ENCODE measurements around the gene KDM5A. TPM values are rescaled to one million over a fixed set of nuclear protein-coding genes. Genes with fewer than 3 reads are reported as not detected.
"Not testable (repeated sequence)": the region's sequence is repeated elsewhere in the genome, so short reads cannot be mapped to it uniquely, and the experiment has no call there.

Gene KDM5A
- total RNA-seq, 4 donors from 2014 or later, result 52.1 to 72.3 (median 66.2) TPM

DNA sequence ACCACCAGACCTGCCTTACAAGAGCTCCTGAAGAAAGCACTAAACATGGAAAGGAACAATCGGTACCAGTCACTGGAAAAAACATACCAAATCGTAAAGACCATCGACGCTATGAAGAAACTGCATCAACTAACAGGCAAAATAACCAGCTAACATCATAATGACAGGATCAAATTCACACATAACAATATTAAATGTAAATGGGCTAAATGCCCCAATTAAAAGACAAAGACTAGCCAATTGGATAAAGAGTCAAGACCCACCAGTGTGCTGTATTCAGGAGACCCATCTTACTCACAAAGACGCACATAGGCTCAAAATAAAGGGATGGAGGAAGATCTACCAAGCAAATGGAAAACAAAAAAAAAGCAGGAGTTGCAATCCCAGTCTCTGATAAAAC is 89.6 kb downstream of the KDM5A start:
- DNase-seq; H3K27ac ChIP-seq; H3K27me3 ChIP-seq; H3K9me3 ChIP-seq; H3K4me1 ChIP-seq; intact Hi-C loops (cut with DNase I); H3K4me3 ChIP-seq (replicated peaks in 1 of 3): not testable (repeated sequence)
- 86 to 98% methylated on average over 5 of the region's 5 CpGs for WGBS, 2 donors
- H3K36me3 ChIP-seq, result peaks cover 18 to 21% of the 10 kb centered on the region in 2 donors

DNA sequence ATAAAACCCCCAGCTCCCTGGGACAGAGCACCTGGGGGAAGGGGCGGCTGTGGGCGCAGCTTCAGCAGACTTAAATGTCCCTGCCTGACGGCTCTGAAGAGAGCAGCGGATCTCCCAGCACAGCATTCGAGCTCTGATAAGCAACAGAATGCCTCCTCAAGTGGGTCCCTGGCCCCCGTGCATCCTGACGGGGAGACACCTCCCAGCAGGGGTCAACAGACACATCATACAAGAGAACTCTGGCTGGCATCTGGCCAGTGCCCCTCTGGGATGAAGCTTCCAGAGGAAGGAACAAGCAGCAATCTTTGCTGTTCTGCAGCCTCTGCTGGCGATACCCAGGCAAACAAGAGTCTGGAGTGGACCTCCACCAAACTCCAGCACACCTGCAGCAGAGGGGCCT is 91.1 kb downstream of the KDM5A start:
- H3K27ac ChIP-seq; intact Hi-C loops (cut with DNase I); DNase-seq; H3K27me3 ChIP-seq; H3K4me1 ChIP-seq; H3K9me3 ChIP-seq; H3K4me3 ChIP-seq (replicated peaks in 1 of 3): not testable (repeated sequence)
- H3K36me3 ChIP-seq, result peaks cover 22 to 23% of the 10 kb centered on the region in 2 donors
- WGBS, 2 donors, result 79 to 92% methylated on average over 8 of the region's 8 CpGs

DNA sequence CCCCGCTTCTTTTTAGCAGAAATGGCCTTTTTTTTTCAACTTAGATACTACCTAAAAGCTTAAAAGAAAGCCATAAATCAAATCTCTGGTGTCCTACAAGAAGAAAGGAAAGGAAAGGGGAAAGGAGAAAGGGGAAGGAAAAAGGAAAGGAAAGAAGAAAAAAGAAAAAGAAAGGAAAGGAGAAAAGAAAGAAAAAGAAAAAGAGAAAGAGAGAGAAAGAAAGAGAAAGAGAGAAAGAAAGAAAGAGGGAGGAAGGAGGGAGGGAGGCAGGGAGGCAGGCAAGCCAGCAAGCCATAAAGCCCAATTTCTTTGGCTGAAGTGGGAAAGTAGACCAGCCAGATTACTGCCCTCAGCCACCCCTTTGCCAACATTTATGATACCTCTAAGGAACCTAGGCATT is 94.0 kb downstream of the KDM5A start:
- peaks cover 34% of the 10 kb centered on the region in 2 donors for H3K36me3 ChIP-seq
- no peak overlapping the region for H3K27ac ChIP-seq
- no peak for TF ChIP-seq POLR2A (IDR thresholded peaks at IDR 0.05)
- TF ChIP-seq, protein P1, sequence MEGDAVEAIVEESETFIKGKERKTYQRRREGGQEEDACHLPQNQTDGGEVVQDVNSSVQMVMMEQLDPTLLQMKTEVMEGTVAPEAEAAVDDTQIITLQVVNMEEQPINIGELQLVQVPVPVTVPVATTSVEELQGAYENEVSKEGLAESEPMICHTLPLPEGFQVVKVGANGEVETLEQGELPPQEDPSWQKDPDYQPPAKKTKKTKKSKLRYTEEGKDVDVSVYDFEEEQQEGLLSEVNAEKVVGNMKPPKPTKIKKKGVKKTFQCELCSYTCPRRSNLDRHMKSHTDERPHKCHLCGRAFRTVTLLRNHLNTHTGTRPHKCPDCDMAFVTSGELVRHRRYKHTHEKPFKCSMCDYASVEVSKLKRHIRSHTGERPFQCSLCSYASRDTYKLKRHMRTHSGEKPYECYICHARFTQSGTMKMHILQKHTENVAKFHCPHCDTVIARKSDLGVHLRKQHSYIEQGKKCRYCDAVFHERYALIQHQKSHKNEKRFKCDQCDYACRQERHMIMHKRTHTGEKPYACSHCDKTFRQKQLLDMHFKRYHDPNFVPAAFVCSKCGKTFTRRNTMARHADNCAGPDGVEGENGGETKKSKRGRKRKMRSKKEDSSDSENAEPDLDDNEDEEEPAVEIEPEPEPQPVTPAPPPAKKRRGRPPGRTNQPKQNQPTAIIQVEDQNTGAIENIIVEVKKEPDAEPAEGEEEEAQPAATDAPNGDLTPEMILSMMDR (IDR thresholded peaks at IDR 0.05), result no peak
- 98% methylated on average over 1 of the region's 1 CpG for WGBS, 2 donors
- intact Hi-C loops (cut with DNase I), result no loop called here
- DNase-seq, result no peak
- no peaks in the 10 kb centered on the region for H3K9me3 ChIP-seq
- H3K4me3 ChIP-seq (replicated peaks in 1 of 3), result no peak overlapping the region
- H3K4me1 ChIP-seq, result no peaks in the 10 kb centered on the region
- H3K27me3 ChIP-seq, result no peaks in the 10 kb centered on the region

DNA sequence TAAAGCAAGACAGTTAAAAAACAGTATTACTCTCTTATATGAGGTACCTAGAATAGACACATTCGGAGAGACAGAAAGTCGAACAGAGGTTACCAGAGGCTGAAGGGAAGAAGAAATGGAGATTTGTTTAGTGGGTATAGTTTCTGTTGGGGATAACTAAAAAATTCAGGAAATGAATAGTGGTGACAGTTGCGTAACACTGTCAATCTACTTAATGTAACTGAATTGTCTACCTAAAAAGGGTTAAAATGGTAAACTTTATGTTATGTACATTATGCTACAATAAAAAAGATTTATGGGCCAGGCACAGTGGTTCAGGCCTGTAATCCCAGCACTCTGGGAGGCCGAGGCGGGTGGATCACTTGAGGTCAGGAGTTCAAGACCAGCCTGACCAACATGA is 95.9 kb downstream of the KDM5A start:
- 94 to 95% methylated on average over 5 of the region's 5 CpGs for WGBS, 2 donors
- Histone ChIP-seq H3K27ac (no peak overlapping the region), H3K4me3 (replicated peaks in 1 of 3) (no peak overlapping the region), H3K9me3 (no peaks in the 10 kb centered on the region), H3K36me3 (peaks cover 34% of the 10 kb centered on the region in 2 donors), H3K27me3 (no peaks in the 10 kb centered on the region), H3K4me1 (no peaks in the 10 kb centered on the region)
- intact Hi-C loops (cut with DNase I), result no loop called here
- no peak for TF ChIP-seq POLR2A (IDR thresholded peaks at IDR 0.05)
- TF ChIP-seq, protein P1 (IDR thresholded peaks at IDR 0.05), result no peak
- no peak for DNase-seq

DNA sequence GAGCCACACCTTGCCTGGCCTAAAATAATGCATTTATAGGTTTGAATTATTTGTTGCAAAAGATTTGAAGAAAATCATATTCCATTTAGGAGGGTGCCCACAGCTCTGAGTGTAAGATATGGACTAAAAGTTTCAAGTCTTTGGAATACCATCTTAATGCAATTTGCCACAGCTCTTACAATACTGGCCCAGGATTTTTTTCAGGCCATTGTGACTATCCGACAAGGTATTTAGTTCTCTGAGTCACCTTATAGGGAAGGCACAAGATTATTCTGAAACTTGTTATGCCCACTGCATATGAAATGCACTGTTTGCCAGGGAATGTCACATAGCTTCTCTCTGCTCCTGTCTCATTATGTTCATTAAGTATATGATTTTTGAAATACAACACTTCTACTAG is 96.9 kb downstream of the KDM5A start:
- no peak for TF ChIP-seq POLR2A (IDR thresholded peaks at IDR 0.05)
- TF ChIP-seq, protein P1 (IDR thresholded peaks at IDR 0.05), result no peak

DNA sequence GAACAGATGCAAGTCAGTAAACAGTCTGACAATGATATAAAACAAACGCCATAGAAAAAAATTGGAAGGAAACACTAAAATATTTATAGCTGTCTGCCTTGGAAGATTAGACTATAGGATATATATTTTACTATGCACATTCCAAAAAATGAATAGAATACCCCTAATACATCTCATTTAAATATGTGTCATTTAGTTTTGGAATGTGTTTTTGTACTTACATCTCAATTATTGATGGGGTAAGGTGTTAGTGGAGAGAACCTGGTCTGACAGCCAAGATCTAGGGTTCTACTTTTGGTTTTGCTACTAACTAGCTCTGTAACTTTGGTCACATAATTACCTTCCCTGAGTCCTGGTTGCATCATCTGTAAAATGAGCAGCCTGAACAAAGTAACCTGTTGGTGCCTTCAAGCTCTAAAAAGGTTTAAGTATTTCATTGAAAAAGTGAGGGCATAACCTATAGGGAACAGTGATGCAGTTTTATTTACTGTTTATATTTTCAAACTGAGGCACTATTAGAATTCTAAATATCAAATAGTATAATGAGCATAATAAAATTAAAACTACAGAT is 97.9 kb downstream of the KDM5A start:
- no peak for TF ChIP-seq POLR2A (IDR thresholded peaks at IDR 0.05)
- TF ChIP-seq, protein P1 (IDR thresholded peaks at IDR 0.05), result no peak
- H3K4me1 ChIP-seq, result no peaks in the 10 kb centered on the region
- DNase-seq, result no peak
- H3K4me3 ChIP-seq (replicated peaks in 1 of 3), result no peak overlapping the region
- no peaks in the 10 kb centered on the region for H3K27me3 ChIP-seq
- intact Hi-C loops (cut with DNase I), result no loop called here
- 85 to 93% methylated on average over 1 of the region's 1 CpG for WGBS, 2 donors
- H3K36me3 ChIP-seq, result peaks cover 27 to 34% of the 10 kb centered on the region in 2 donors
- H3K27ac ChIP-seq, result no peak overlapping the region
- no peaks in the 10 kb centered on the region for H3K9me3 ChIP-seq

More for the DNA sequence above, 96.9 kb downstream of the KDM5A start:
- H3K4me3 ChIP-seq (replicated peaks in 1 of 3), result no peak overlapping the region
- intact Hi-C loops (cut with DNase I), result no loop called here
- H3K27me3 ChIP-seq, result no peaks in the 10 kb centered on the region
- DNase-seq, result no peak
- H3K9me3 ChIP-seq, result no peaks in the 10 kb centered on the region
- H3K27ac ChIP-seq, result no peak overlapping the region
- H3K4me1 ChIP-seq, result no peaks in the 10 kb centered on the region
- peaks cover 34 to 35% of the 10 kb centered on the region in 2 donors for H3K36me3 ChIP-seq
- 86 to 96% methylated on average over 1 of the region's 1 CpG for WGBS, 2 donors
